NB4 (cell line): ENCODE results near the gene RFFL.
A peak's percentile ranks its signal among the peaks of the same experiment; 100 is the strongest.
"Not testable (repeated sequence)": the region's sequence is repeated elsewhere in the genome, so short reads cannot be mapped to it uniquely, and the experiment has no call there.

Experiments
- DNase-seq: peaks from one replicate; pipeline ENCODE4 v3.0.0; 2010; ENCODE audit warnings: low read depth
- H3K4me3 ChIP-seq: one replicate; pipeline ENCODE4 v1.5.1; 2011; ENCODE audit warnings: mild to moderate bottlenecking, low read depth, low read length, moderate library complexity
- MYC ChIP-seq: IDR thresholded peaks from 2 replicates; pipeline ENCODE4 v1.6.1; 2011; ENCODE audit warnings: low read depth, low read length
- POLR2A ChIP-seq: IDR thresholded peaks from 2 replicates; pipeline ENCODE4 v1.6.1; 2011; ENCODE audit warnings: mild to moderate bottlenecking; ENCODE audit not compliant: insufficient read length; ENCODE audit errors: extremely low read depth
- TF ChIP-seq, protein P1 (sequence below): IDR thresholded peaks from one replicate; pipeline ENCODE4 v1.5.1; 2012; ENCODE audit warnings: low read depth, low read length
- TF ChIP-seq, protein P2 (sequence below): IDR thresholded peaks from 2 replicates; pipeline ENCODE4 v1.6.1; 2011; ENCODE audit warnings: low read depth, low read length

RFFL gene, protein sequence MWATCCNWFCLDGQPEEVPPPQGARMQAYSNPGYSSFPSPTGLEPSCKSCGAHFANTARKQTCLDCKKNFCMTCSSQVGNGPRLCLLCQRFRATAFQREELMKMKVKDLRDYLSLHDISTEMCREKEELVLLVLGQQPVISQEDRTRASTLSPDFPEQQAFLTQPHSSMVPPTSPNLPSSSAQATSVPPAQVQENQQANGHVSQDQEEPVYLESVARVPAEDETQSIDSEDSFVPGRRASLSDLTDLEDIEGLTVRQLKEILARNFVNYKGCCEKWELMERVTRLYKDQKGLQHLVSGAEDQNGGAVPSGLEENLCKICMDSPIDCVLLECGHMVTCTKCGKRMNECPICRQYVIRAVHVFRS

DNA sequence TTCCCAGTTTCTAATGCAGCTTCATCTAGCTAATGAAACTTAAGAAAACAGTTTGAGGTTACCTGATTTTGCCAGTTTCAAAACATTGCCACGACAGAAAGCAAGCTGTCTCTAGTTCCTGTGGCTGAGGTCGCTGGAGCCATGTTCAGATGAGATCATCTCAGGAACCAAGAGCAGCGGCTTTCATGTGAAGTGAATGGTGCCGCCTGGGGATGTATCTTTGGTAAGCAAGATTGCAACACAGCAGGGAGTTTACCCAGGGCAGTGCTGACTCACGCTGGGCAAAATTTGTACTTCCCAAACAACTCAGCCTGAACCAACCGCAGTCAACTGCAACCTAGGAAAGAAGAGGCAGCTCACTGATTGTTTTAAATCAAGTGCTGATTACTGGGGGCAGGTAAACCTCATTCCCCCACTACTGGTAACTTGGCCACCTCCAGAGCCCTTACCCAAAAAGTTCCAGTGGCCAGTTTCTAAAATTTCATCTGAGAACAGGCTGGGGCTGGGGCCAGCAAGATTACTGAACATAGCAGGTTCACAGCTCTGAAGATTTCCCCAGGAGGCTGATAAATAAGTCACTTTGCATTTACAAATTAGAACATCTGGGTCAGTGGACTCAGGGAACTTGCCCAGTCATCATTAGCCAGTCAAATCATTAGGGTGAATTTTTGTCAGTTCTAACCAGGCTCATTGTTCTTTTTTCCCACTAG is at the start of gene RFFL:
TSS of gene RFFL (minus strand) at position 194 of the 710 bp plus-strand sequence. CDS start 37,154 bp downstream, outside the sequence.
- peak; percentile 57 for TF ChIP-seq MYC
- TF ChIP-seq, protein P1, sequence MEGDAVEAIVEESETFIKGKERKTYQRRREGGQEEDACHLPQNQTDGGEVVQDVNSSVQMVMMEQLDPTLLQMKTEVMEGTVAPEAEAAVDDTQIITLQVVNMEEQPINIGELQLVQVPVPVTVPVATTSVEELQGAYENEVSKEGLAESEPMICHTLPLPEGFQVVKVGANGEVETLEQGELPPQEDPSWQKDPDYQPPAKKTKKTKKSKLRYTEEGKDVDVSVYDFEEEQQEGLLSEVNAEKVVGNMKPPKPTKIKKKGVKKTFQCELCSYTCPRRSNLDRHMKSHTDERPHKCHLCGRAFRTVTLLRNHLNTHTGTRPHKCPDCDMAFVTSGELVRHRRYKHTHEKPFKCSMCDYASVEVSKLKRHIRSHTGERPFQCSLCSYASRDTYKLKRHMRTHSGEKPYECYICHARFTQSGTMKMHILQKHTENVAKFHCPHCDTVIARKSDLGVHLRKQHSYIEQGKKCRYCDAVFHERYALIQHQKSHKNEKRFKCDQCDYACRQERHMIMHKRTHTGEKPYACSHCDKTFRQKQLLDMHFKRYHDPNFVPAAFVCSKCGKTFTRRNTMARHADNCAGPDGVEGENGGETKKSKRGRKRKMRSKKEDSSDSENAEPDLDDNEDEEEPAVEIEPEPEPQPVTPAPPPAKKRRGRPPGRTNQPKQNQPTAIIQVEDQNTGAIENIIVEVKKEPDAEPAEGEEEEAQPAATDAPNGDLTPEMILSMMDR = no peak
- TF ChIP-seq, protein P2, sequence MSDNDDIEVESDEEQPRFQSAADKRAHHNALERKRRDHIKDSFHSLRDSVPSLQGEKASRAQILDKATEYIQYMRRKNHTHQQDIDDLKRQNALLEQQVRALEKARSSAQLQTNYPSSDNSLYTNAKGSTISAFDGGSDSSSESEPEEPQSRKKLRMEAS = peak; percentile 59
- peak within 1 kb of the TSS; percentile 30 for H3K4me3 ChIP-seq
- peak; percentile 100 for DNase-seq

DNA sequence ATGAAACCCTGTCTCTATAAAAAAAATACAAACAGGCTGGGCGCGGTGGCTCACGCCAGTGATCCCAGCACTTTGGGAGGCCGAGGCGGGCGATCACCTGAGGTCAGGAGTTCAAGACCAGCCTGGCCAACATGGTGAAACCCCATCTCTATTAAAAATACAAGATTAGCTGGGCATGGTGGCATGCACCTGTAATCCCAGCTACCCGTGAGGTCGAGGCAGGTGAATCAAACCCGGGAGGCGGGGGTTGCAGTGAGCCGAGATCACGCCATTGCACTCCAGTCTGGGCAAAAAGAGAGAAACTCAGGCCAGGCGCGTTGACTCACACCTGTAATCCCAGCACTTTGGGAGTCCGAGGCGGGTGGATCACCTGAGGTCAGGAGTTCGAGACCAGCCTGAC is 47.3 kb upstream of the RFFL start:
- not testable (repeated sequence) for H3K4me3 ChIP-seq, DNase-seq

DNA sequence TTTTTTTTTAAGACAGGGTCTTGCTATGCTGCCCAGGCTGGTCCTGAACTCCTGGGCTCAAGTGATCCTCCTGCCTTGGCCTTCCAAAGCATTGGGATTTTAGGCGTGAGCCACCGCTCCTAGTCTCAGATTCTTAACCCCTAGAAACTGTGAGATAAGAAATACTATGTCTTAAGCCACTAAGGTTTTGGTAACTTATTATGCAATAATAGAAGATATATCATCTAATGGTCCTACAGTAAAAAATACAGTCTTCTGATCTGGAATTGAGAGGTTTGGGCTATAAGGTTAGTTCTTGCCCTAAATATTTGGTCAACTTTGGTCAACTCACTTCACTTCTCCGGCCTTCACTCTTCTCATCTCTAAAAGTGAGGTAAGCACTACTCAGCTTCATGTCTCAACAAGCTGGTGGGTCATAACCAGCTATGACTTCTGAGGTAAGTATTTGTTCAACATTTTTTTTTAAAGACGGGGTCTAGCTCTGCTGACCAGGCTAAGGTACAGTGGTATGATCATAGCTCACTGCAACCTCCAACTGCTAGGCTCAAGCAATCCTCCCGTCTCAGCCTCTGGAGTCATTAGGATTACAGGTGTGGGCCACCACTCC is 41.4 kb upstream of the RFFL start:
- TF ChIP-seq MYC = no peak
- no peak for TF ChIP-seq POLR2A
- TF ChIP-seq, protein P1 = no peak
- TF ChIP-seq, protein P2 = no peak
- H3K4me3 ChIP-seq = no peak overlapping the region
- no peak for DNase-seq

DNA sequence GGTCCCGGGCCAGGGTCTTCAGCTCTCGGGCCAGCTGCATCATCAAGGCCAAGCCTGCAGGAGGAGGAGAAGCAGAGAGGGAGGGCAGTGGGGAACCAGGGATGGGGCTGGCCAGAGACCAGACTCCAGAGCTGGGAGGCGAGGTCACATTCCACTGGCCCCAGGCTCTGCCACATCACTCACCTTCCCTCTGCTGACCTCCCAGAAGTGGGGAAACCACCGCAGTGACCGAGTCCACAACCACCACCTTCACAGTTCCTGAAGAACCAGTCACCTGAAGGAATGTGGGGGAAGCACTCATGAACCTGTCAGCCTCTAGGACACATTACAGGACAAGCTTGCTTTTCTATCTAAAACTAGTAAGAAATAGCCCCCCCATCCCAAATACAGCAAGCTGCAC is 39.8 kb upstream of the RFFL start:
- TF ChIP-seq, protein P2 = no peak
- TF ChIP-seq MYC = no peak
- no peak for TF ChIP-seq POLR2A
- TF ChIP-seq, protein P1 = no peak
- no peak for DNase-seq
- H3K4me3 ChIP-seq = no peak overlapping the region

DNA sequence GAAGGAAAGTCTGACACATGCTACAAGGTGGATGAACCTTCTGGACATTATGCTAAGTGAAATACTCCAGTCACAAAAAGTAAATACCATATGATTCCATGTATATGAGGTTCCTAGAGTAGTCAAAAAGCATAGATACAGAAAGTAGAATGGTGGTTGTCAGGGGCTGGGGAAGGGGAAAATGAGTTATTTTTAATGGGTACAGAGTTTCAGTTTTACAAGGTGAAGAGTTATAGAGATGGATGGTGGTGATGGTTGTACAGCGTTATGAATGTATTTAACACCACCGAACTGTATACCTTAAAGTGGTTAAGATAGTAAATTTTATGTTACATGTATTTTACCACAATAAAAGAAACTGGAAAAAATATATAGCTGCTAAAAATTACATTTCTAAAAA is 38.2 kb upstream of the RFFL start:
- no peak for TF ChIP-seq POLR2A
- TF ChIP-seq, protein P2 = no peak
- TF ChIP-seq, protein P1 = no peak
- no peak for TF ChIP-seq MYC
- no peak for DNase-seq
- H3K4me3 ChIP-seq = no peak overlapping the region

DNA sequence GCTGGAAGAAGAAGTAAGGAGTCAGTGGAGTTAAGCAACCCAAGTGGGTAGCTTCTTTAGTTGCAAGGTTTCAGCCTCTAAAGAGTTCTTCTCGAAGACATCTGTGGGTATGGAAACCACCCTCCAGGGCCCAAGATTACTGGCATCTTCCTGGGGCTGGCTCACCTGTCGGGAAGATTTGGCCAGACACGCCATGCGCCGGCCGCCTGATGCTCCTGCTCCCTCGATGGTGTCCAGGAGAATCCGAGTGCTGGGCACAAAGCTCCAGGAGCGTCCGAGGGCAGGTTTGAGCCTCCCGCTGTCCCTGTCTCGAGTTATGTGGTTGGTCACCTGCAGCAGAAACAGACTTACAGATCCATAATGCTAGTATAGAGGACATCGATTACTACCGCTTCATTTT is 37.5 kb upstream of the RFFL start:
- DNase-seq = no peak
- no peak overlapping the region for H3K4me3 ChIP-seq
- TF ChIP-seq POLR2A (no peak), MYC (no peak)
- TF ChIP-seq, protein P1 = no peak
- TF ChIP-seq, protein P2 = no peak
